H1 (cell line): Measurements from ENCODE around the gene LIPT2. TPM values are rescaled to one million over a fixed set of nuclear protein-coding genes. Genes with fewer than 3 reads are reported as not detected.

Experiments
- CTCF ChIA-PET: fragments of 300-600 bp; sonication (Branson Sonifier 250); formaldehyde crosslinking; loops from one replicate; lab custom pipeline; 2021; ENCODE audit not compliant: partially characterized antibody; lab: Charles Lee
- POLR2A ChIA-PET: fragments of 300-600 bp; sonication (Branson Sonifier 250); formaldehyde crosslinking; loops from one replicate; lab custom pipeline; 2021; ENCODE audit warnings: inconsistent platforms; ENCODE audit not compliant: partially characterized antibody; lab: Charles Lee
- DNase-seq, 2 experiments: peaks; one replicate each; pipeline versions ENCODE4 v3.0.0 to v3.0.0-alpha.2; 2010 to 2022; ENCODE audit warnings: low spot score in 2 of 2, low read depth in 1 of 2, mixed read lengths in 1 of 2
- FAIRE-seq: peaks from 2 replicates; lab custom pipeline; 2011; peaks lifted over from hg19 to GRCh38; lab: Jason Lieb, UNC
- H2AFZ ChIP-seq: 2 replicates; pipeline ENCODE4 v1.8.1; 2012; ENCODE audit warnings: low read length, inconsistent platforms
- H2AK5ac ChIP-seq: 2 replicates; pipeline ENCODE4 v1.6.1; 2013; ENCODE audit warnings: low read depth, low read length
- H2BK120ac ChIP-seq: replicated peaks from 2 replicates; pipeline ENCODE3; 2013; ENCODE audit warnings: low read depth, low read length, inconsistent platforms
- H2BK12ac ChIP-seq: 2 replicates; pipeline ENCODE4 v1.6.1; 2013; ENCODE audit warnings: low read depth, low read length
- H2BK15ac ChIP-seq: 2 replicates; pipeline ENCODE4 v1.6.1; 2013; ENCODE audit warnings: low read length
- H2BK20ac ChIP-seq: 2 replicates; pipeline ENCODE4 v1.6.1; 2013; ENCODE audit warnings: low read length
- H2BK5ac ChIP-seq: 2 replicates; pipeline ENCODE4 v1.6.1; 2013; ENCODE audit warnings: low read depth, low read length
- H3K14ac ChIP-seq: 2 replicates; pipeline ENCODE4 v1.6.1; 2013; ENCODE audit warnings: inconsistent platforms; ENCODE audit not compliant: insufficient read length
- H3K18ac ChIP-seq: 2 replicates; pipeline ENCODE4 v1.6.1; 2013; ENCODE audit warnings: low read length; ENCODE audit errors: extremely low read depth
- H3K23ac ChIP-seq: 2 replicates; pipeline ENCODE4 v1.6.1; 2013; ENCODE audit warnings: inconsistent platforms; ENCODE audit not compliant: insufficient read length
- H3K23me2 ChIP-seq: 2 replicates; pipeline ENCODE4 v1.6.1; 2013; ENCODE audit warnings: low read depth, low read length
- H3K27ac ChIP-seq: 2 replicates; pipeline ENCODE4 v1.6.1; 2011; ENCODE audit warnings: low read depth, low read length, inconsistent platforms
- H3K27me3 ChIP-seq, 4 experiments: replicated peaks in 1 of 4; 1 replicate in 1 of 4; 2 replicates in 3 of 4; pipeline versions ENCODE4 v1.6.1 to v1.8.1; 2011 to 2013; ENCODE audit warnings: low read length in 3 of 4, mild to moderate bottlenecking in 3 of 4, inconsistent platforms in 2 of 4, mixed read lengths in 2 of 4, moderate library complexity in 1 of 4; ENCODE audit not compliant: control insufficient read depth in 3 of 4, insufficient read depth in 3 of 4; ENCODE audit errors: extremely low read depth in 1 of 4
- H3K36me3 ChIP-seq, 4 experiments: 2 replicates each; pipeline versions ENCODE4 v1.6.1 to v1.8.1; 2011 to 2013; ENCODE audit warnings: mild to moderate bottlenecking in 4 of 4, low read length in 3 of 4, moderate library complexity in 2 of 4, control low read depth in 1 of 4, inconsistent platforms in 1 of 4; ENCODE audit not compliant: insufficient read depth in 4 of 4, control insufficient read depth in 2 of 4
- H3K4ac ChIP-seq: replicated peaks from 2 replicates; pipeline ENCODE3; 2013; ENCODE audit warnings: low read length, low read depth, mixed read lengths, inconsistent platforms; ENCODE audit not compliant: insufficient read length
- H3K4me1 ChIP-seq, 4 experiments: replicated peaks in 1 of 4; 1 replicate in 1 of 4; 2 replicates in 3 of 4; pipeline versions ENCODE4 v1.6.1 to v1.8.1; 2011 to 2013; ENCODE audit warnings: low read length in 3 of 4, inconsistent platforms in 2 of 4, mixed read lengths in 1 of 4; ENCODE audit not compliant: insufficient read depth in 4 of 4, control insufficient read depth in 3 of 4
- H3K4me2 ChIP-seq, 2 experiments: 2 replicates each; pipeline versions ENCODE4 v1.6.1 to v1.8.1; 2011 to 2013; ENCODE audit warnings: low read depth in 2 of 2, low read length in 2 of 2, control low read depth in 1 of 2, inconsistent platforms in 1 of 2, mild to moderate bottlenecking in 1 of 2; ENCODE audit not compliant: insufficient read depth in 1 of 2
- H3K4me3 ChIP-seq, 4 experiments: fragments of 200-600, 300-600 bp in 1 of 4; sonication (generic), shearing (Covaris generic), sonication (Bioruptor Twin) in 1 of 4; 2 replicates each; pipeline versions ENCODE4 v1.5.1 to v1.8.1; 2011 to 2016; ENCODE audit warnings: low read length in 4 of 4, low read depth in 3 of 4, control low read depth in 2 of 4, inconsistent platforms in 2 of 4, mild to moderate bottlenecking in 2 of 4, mixed read lengths in 1 of 4, moderate library complexity in 1 of 4; ENCODE audit not compliant: insufficient read depth in 2 of 4; ENCODE audit errors: extremely low read depth in 1 of 4
- H3K56ac ChIP-seq: replicated peaks from 2 replicates; pipeline ENCODE3; 2013; ENCODE audit warnings: low read depth, mild to moderate bottlenecking, mixed read lengths, low read length, inconsistent platforms; ENCODE audit not compliant: insufficient read length
- H3K79me1 ChIP-seq: 2 replicates; pipeline ENCODE4 v1.6.1; 2013; ENCODE audit warnings: low read depth, low read length, control low read depth
- H3K79me2 ChIP-seq, 2 experiments: 2 replicates each; pipeline versions ENCODE4 v1.6.1 to v1.8.1; 2012 to 2013; ENCODE audit warnings: low read length in 2 of 2, mild to moderate bottlenecking in 2 of 2, inconsistent platforms in 1 of 2; ENCODE audit not compliant: insufficient read depth in 2 of 2, control insufficient read depth in 1 of 2
- H3K9ac ChIP-seq, 4 experiments: replicated peaks in 1 of 4; 1 replicate in 1 of 4; 2 replicates in 3 of 4; pipeline versions ENCODE4 v1.6.1 to v1.8.1; 2011 to 2013; ENCODE audit warnings: low read depth in 3 of 4, low read length in 3 of 4, control low read depth in 2 of 4, mild to moderate bottlenecking in 2 of 4, moderate library complexity in 2 of 4, inconsistent platforms in 1 of 4; ENCODE audit errors: extremely low read depth in 1 of 4
- H3K9me3 ChIP-seq, 2 experiments: 2 replicates each; pipeline versions ENCODE4 v1.6.1 to v1.8.1; 2012 to 2013; ENCODE audit warnings: mild to moderate bottlenecking in 2 of 2, moderate library complexity in 2 of 2, control low read depth in 1 of 2, inconsistent platforms in 1 of 2, low read depth in 1 of 2, low read length in 1 of 2, mixed read lengths in 1 of 2; ENCODE audit not compliant: insufficient read depth in 2 of 2
- H4K20me1 ChIP-seq, 2 experiments: replicated peaks in 1 of 2; 2 replicates each; pipeline versions ENCODE3 to v1.8.1; 2011 to 2013; ENCODE audit warnings: inconsistent platforms in 2 of 2, low read length in 2 of 2, mild to moderate bottlenecking in 1 of 2; ENCODE audit not compliant: insufficient read depth in 2 of 2, control insufficient read depth in 1 of 2
- H4K5ac ChIP-seq: 2 replicates; pipeline ENCODE4 v1.6.1; 2013; ENCODE audit warnings: low read length, low read depth, mixed read lengths, inconsistent platforms; ENCODE audit not compliant: insufficient read length
- H4K8ac ChIP-seq: 2 replicates; pipeline ENCODE4 v1.8.0; 2013; ENCODE audit warnings: mild to moderate bottlenecking, moderate library complexity, low read length, inconsistent platforms; ENCODE audit not compliant: insufficient read depth; ENCODE audit errors: extremely low read depth
- H4K91ac ChIP-seq: replicated peaks from 2 replicates; pipeline ENCODE3; 2013; ENCODE audit warnings: low read length, mixed read lengths, inconsistent platforms; ENCODE audit not compliant: insufficient read length
- CEBPB ChIP-seq: IDR thresholded peaks from 2 replicates; pipeline ENCODE4 v1.6.1; 2012; ENCODE audit warnings: low read depth, low read length
- GTF2F1 ChIP-seq: IDR thresholded peaks from 2 replicates; pipeline ENCODE4 v1.6.1; 2012; ENCODE audit warnings: low read depth, low read length, improper control_type of control experiment, borderline replicate concordance
- KDM1A ChIP-seq: fragments of 200-600, 300-600 bp; sonication (generic); IDR thresholded peaks from 2 replicates; pipeline ENCODE4 v1.7.1; 2016; ENCODE audit warnings: mild to moderate bottlenecking, low read length, borderline replicate concordance
- POU5F1 ChIP-seq: IDR thresholded peaks from 2 replicates; pipeline ENCODE4 v1.6.1; 2011; ENCODE audit warnings: low read depth, mild to moderate bottlenecking, low read length, moderate library complexity
- RBBP5 ChIP-seq: IDR thresholded peaks from 2 replicates; pipeline ENCODE4 v1.7.1; 2012; ENCODE audit warnings: low read depth, mild to moderate bottlenecking, inconsistent platforms, low read length, moderate library complexity, borderline replicate concordance
- SAP30 ChIP-seq: fragments of 300-600 bp; sonication (generic); IDR thresholded peaks from 2 replicates; pipeline ENCODE4 v1.7.1; 2012; ENCODE audit warnings: low read length, moderate library complexity, mild to moderate bottlenecking, inconsistent platforms; ENCODE audit not compliant: insufficient read depth, insufficient replicate concordance
- SIN3A ChIP-seq, 2 experiments: IDR thresholded peaks in 1 of 2; conservative IDR thresholded peaks in 1 of 2; 2 replicates each; pipeline ENCODE4 v1.6.1; 2011 to 2012; ENCODE audit warnings: low read length in 2 of 2, improper control_type of control experiment in 1 of 2, low read depth in 1 of 2, mild to moderate bottlenecking in 1 of 2
- SIX5 ChIP-seq: IDR thresholded peaks from 2 replicates; pipeline ENCODE4 v1.6.1; 2011; ENCODE audit warnings: mild to moderate bottlenecking, low read depth, low read length
- TAF1 ChIP-seq: IDR thresholded peaks from 2 replicates; pipeline ENCODE4 v1.6.1; 2011; ENCODE audit warnings: mild to moderate bottlenecking, low read depth, low read length
- ZNF274 ChIP-seq: IDR thresholded peaks from 2 replicates; pipeline ENCODE4 v1.7.0; 2012; ENCODE audit warnings: low read length, borderline replicate concordance; ENCODE audit errors: extremely low read depth
- WGBS, 2 experiments: shearing (Covaris generic) in 1 of 2; methylation state at CpG; one replicate each; pipeline versions ENCODE4 v1.1.6 to v1.1.7; 2013 to 2015; ENCODE audit warnings: low lambda C conversion rate in 2 of 2, mixed read lengths in 2 of 2, inconsistent platforms in 1 of 2, low coverage in 1 of 2, missing lambda C conversion rate in 1 of 2; ENCODE audit not compliant: insufficient replicate concordance in 2 of 2, insufficient coverage in 1 of 2, insufficient read length in 1 of 2; ENCODE audit errors: extremely low coverage in 1 of 2, missing lambda C conversion rate in 1 of 2; 5-methylcytosine and 5-hydroxymethylcytosine counted together
- polyA plus RNA-seq, 7 experiments: library from polyadenylated mRNA; depleted of rRNA in 3 of 7; stranded (reverse) in 5 of 7; unstranded in 2 of 7; fragments of >200 nt in 5 of 7; fragments of 200-250 nt in 2 of 7; gene quantifications; 1 replicate in 5 of 7; 2 replicates in 1 of 7; 4 replicates in 1 of 7; pipeline versions ENCODE4 v1.2.1 to v1.2.3, GENCODE V29; 2011 to 2013; ENCODE audit warnings: missing spikeins in 2 of 7, mixed read lengths in 2 of 7
- total RNA-seq: library from RNA; stranded (reverse); fragmentation: NEBNext Ultra II Directional; extraction: Animal tissue kit (Norgen Biotek cat#: 25700); gene quantifications from 2 replicates; pipeline ENCODE4 v1.2.1, GENCODE V29; 2021

Gene LIPT2
- total and polyA plus RNA-seq, 2 of the 8 experiments (the other 6 are each of a cell fraction or from before 2014, with no cell fraction given), result 6.4 to 16.7 TPM

DNA sequence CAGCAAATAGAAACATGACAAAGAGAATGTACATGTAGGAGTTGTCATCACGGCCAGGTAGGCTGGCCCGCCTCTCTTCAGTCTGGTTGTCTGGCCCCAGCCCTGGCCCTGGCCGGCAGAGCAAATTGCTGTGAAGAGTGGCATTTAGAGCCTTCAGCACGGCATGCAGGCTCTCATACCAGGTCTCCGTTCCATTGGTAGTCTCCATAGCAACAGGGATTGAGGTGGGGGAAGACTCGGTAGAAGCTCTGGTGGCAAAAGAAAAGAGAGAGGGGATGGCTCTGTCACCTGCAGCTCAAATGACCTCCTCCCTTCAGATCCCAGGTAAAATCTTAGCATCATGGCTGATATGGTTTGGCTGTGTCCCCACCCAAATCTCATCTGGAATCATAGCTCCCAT lies 36.2 kb downstream of the LIPT2 start:
- 93% methylated on average over 6 of the region's 6 CpGs; no CpG with 5 or more reads in 1 of the 2 experiments for WGBS, 2 experiments
- H3K9me3 ChIP-seq, result no peaks in the 10 kb centered on the region
- H2AK5ac ChIP-seq, result no peak overlapping the region
- H4K91ac ChIP-seq, result no peak overlapping the region
- H4K5ac ChIP-seq, result no peak overlapping the region
- no peaks in the 10 kb centered on the region for H4K20me1 ChIP-seq
- H3K4me2 ChIP-seq, result no peak overlapping the region
- H2AFZ ChIP-seq, result no peak overlapping the region
- no peak overlapping the region for H2BK5ac ChIP-seq
- no peak overlapping the region for H3K18ac ChIP-seq
- DNase-seq (no peak), FAIRE-seq (no peak)
- H3K27ac ChIP-seq, result no peak overlapping the region
- ChIA-PET CTCF (interaction anchor here (1.0 kb wide), 1 partner anchor 112 kb away, joined by 3 read pairs; no protein-coding TSS in a partner anchor), POLR2A (interaction anchor here (1.4 kb wide), 1 partner anchor 18 kb away, joined by 3 read pairs; no protein-coding TSS in a partner anchor)
- no peak overlapping the region for H2BK120ac ChIP-seq
- TF ChIP-seq SIX5, result no peak
- no peak for TF ChIP-seq SIN3A (conservative IDR thresholded peaks at IDR 0.05 in 1 of 2, IDR thresholded peaks at IDR 0.05 in 1 of 2; ENCODE audit: low read depth in 1 of 2, low read length in 2 of 2)
- no peak for TF ChIP-seq GTF2F1
- no peak for TF ChIP-seq ZNF274
- no peak for TF ChIP-seq CEBPB
- no peak for TF ChIP-seq RBBP5
- no peak for TF ChIP-seq TAF1
- TF ChIP-seq POU5F1, result no peak
- no peak for TF ChIP-seq SAP30
- TF ChIP-seq KDM1A, result no peak
- H3K23me2 ChIP-seq, result no peaks in the 10 kb centered on the region
- no peak overlapping the region for H4K8ac ChIP-seq
- no peak overlapping the region for H3K23ac ChIP-seq
- no peaks in the 10 kb centered on the region for H3K36me3 ChIP-seq
- no peak overlapping the region for H2BK15ac ChIP-seq
- no peak overlapping the region for H3K14ac ChIP-seq
- H3K79me2 ChIP-seq, result no peaks in the 10 kb centered on the region
- no peak overlapping the region for H3K4ac ChIP-seq
- H3K79me1 ChIP-seq, result no peaks in the 10 kb centered on the region
- H2BK20ac ChIP-seq, result no peak overlapping the region
- no peak overlapping the region for H3K9ac ChIP-seq
- H2BK12ac ChIP-seq, result no peak overlapping the region
- peaks cover 0 to 5% (median under 1%) of the 10 kb centered on the region in 4 experiments; a peak in 1 of 7 replicates for H3K4me1 ChIP-seq
- H3K27me3 ChIP-seq, result no peaks in the 10 kb centered on the region
- no peak overlapping the region for H3K4me3 ChIP-seq
- H3K56ac ChIP-seq, result no peak overlapping the region
